GM12873 (cell line): Measurements from ENCODE around the gene DPPA4.

Experiments used
- TF ChIP-seq, protein P1 (sequence below): IDR thresholded peaks from 2 replicates; pipeline ENCODE4 v1.5.1; 2012; ENCODE audit warnings: low read depth, mild to moderate bottlenecking, moderate library complexity, low read length, control low read depth; ENCODE audit not compliant: insufficient read depth; ENCODE audit errors: missing control alignments

The DPPA4 gene

GRCh38 chr3:109369510-109369909 is 32.2 kb upstream of the DPPA4 start:
- TF ChIP-seq, protein P1, sequence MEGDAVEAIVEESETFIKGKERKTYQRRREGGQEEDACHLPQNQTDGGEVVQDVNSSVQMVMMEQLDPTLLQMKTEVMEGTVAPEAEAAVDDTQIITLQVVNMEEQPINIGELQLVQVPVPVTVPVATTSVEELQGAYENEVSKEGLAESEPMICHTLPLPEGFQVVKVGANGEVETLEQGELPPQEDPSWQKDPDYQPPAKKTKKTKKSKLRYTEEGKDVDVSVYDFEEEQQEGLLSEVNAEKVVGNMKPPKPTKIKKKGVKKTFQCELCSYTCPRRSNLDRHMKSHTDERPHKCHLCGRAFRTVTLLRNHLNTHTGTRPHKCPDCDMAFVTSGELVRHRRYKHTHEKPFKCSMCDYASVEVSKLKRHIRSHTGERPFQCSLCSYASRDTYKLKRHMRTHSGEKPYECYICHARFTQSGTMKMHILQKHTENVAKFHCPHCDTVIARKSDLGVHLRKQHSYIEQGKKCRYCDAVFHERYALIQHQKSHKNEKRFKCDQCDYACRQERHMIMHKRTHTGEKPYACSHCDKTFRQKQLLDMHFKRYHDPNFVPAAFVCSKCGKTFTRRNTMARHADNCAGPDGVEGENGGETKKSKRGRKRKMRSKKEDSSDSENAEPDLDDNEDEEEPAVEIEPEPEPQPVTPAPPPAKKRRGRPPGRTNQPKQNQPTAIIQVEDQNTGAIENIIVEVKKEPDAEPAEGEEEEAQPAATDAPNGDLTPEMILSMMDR, result no peak

GRCh38 chr3:109364088-109364487 is 26.7 kb upstream of the DPPA4 start:
- TF ChIP-seq, protein P1, result no peak

DNA sequence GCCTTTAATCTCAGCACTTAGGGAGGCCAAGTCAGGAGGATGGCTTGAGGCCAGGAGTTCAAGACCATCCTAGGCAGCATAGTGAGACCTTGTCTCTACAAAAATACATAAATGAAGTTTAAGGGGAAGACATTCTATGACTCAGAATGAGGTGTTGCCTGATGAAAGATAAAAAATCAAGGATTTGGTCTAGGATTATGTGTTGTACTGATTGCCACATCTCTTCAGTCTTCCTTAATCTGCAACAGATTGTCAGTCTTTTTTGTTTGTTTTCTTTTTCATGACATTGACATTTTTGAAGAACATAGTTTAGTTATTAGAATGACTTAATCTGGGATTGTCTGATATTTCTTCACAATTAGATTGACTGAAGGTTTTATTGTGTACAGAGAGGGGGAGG is 26.3 kb upstream of the DPPA4 start:
- TF ChIP-seq, protein P1, result no peak

DNA sequence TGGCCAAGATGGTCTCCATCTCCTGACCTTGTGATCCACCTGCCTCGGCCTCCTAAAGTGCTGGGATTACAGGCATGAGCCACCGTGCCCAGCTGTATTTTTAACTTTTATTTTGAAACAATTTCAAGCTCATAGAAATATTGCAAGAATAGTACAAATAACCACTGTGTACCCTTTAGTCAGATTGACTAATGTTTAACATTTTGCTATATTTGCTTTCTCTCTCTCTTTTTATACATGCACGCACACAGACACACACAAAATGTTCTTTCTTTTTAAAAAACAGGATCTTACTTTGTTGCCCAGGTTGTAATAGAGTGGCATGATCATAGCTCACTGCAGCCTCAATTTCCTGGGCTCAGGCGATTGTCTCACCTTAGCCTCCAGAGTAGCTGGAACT is 25.5 kb upstream of the DPPA4 start:
- TF ChIP-seq, protein P1, result no peak

- TF ChIP-seq, protein P1, result no peak
Observed at GRCh38 chr3:109356442-109357155, 19.3 kb upstream of the DPPA4 start.

GRCh38 chr3:109355625-109356441 is 18.5 kb upstream of the DPPA4 start:
- TF ChIP-seq, protein P1, result no peak

- TF ChIP-seq, protein P1, result no peak
Observed at GRCh38 chr3:109353057-109353456, 15.7 kb upstream of the DPPA4 start.
